Transverse colon (tissue), 4 donors: ENCODE results near the gene FGGY.

Source experiments
- CTCF ChIP-seq, 5 experiments: fragments of 200-600 bp in 3 of 5; fragments of 450-650 bp in 2 of 5; sonication (generic) in 3 of 5; IDR thresholded peaks; 1 replicate in 2 of 5; 2 replicates in 3 of 5; pipeline ENCODE4 v1.5.1; 2016 to 2017; ENCODE audit warnings: antibody characterized with exemption in 5 of 5, inconsistent platforms in 3 of 5, mild to moderate bottlenecking in 2 of 5, moderate library complexity in 1 of 5
- EP300 ChIP-seq: sonication (generic); formaldehyde crosslinking; IDR thresholded peaks from one replicate; pipeline ENCODE4 v1.6.1; 2017; ENCODE audit warnings: antibody characterized with exemption, low read depth
- POLR2AphosphoS5 ChIP-seq, 3 donors: sonication (generic); formaldehyde crosslinking; IDR thresholded peaks; one replicate each; pipeline ENCODE4 v1.6.1; 2016; ENCODE audit warnings: antibody characterized with exemption in 3 of 3

GRCh38 chr1:59290193-59290949, 6.5 kb upstream of the FGGY start:
- TF ChIP-seq CTCF (IDR thresholded peaks at IDR 0.05), result peak; percentile 32 to 46 (median 36)
- no peak for TF ChIP-seq POLR2AphosphoS5 (IDR thresholded peaks at IDR 0.05)
- no peak for TF ChIP-seq EP300
